ENCODE data around the gene ATCAY. TPM values are rescaled to one million over a fixed set of nuclear protein-coding genes. Genes with fewer than 3 reads are reported as not detected.

Gene ATCAY

DNA sequence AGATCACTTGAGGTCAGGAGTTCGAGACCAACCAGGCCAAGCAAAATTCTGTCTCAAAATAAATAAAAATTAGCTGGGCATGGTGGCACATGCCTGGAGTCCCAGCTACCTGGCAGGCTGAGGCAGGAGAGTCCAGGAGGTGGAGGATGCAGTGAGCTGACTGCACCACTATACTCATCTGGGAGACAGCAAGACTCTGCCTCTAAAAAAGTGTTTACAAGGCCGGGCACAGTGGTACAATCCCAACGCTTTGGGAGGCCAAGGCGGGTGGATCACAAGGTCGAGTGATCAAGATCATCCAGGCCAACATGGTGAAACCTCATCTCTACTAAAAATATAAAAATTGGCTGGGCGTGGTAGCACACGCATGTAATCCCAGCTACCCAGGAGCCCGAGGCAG lies 94.7 kb downstream of the ATCAY start:
- Histone ChIP-seq H3K27ac (replicated peaks) (no peak overlapping the region), H3K27me3 (ENCODE audit: insufficient read depth, poor library complexity, severe bottlenecking) (no peaks in the 10 kb centered on the region), H3K4me3 (replicated peaks; ENCODE audit: insufficient read depth, low read length) (no peak overlapping the region)
- TF ChIP-seq SPI1 (IDR thresholded peaks at IDR 0.05; ENCODE audit: borderline replicate concordance, low read depth), result no peak
- TF ChIP-seq, protein P1, sequence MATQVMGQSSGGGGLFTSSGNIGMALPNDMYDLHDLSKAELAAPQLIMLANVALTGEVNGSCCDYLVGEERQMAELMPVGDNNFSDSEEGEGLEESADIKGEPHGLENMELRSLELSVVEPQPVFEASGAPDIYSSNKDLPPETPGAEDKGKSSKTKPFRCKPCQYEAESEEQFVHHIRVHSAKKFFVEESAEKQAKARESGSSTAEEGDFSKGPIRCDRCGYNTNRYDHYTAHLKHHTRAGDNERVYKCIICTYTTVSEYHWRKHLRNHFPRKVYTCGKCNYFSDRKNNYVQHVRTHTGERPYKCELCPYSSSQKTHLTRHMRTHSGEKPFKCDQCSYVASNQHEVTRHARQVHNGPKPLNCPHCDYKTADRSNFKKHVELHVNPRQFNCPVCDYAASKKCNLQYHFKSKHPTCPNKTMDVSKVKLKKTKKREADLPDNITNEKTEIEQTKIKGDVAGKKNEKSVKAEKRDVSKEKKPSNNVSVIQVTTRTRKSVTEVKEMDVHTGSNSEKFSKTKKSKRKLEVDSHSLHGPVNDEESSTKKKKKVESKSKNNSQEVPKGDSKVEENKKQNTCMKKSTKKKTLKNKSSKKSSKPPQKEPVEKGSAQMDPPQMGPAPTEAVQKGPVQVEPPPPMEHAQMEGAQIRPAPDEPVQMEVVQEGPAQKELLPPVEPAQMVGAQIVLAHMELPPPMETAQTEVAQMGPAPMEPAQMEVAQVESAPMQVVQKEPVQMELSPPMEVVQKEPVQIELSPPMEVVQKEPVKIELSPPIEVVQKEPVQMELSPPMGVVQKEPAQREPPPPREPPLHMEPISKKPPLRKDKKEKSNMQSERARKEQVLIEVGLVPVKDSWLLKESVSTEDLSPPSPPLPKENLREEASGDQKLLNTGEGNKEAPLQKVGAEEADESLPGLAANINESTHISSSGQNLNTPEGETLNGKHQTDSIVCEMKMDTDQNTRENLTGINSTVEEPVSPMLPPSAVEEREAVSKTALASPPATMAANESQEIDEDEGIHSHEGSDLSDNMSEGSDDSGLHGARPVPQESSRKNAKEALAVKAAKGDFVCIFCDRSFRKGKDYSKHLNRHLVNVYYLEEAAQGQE (IDR thresholded peaks at IDR 0.05; ENCODE audit: insufficient replicate concordance, low read depth), result no peak
- TF ChIP-seq, protein P2, sequence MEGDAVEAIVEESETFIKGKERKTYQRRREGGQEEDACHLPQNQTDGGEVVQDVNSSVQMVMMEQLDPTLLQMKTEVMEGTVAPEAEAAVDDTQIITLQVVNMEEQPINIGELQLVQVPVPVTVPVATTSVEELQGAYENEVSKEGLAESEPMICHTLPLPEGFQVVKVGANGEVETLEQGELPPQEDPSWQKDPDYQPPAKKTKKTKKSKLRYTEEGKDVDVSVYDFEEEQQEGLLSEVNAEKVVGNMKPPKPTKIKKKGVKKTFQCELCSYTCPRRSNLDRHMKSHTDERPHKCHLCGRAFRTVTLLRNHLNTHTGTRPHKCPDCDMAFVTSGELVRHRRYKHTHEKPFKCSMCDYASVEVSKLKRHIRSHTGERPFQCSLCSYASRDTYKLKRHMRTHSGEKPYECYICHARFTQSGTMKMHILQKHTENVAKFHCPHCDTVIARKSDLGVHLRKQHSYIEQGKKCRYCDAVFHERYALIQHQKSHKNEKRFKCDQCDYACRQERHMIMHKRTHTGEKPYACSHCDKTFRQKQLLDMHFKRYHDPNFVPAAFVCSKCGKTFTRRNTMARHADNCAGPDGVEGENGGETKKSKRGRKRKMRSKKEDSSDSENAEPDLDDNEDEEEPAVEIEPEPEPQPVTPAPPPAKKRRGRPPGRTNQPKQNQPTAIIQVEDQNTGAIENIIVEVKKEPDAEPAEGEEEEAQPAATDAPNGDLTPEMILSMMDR (IDR thresholded peaks at IDR 0.05; ENCODE audit: insufficient read depth, low read length), result no peak
- no peak for TF ChIP-seq GABPA (IDR thresholded peaks at IDR 0.05; ENCODE audit: low read depth)
- no peak for TF ChIP-seq POLR2AphosphoS5 (IDR thresholded peaks at IDR 0.05; ENCODE audit: low read depth)
- peak in 1 of 2 experiments; percentile 28 for DNase-seq (ENCODE audit: low read depth in 1 of 2, low spot score in 1 of 2)

DNA sequence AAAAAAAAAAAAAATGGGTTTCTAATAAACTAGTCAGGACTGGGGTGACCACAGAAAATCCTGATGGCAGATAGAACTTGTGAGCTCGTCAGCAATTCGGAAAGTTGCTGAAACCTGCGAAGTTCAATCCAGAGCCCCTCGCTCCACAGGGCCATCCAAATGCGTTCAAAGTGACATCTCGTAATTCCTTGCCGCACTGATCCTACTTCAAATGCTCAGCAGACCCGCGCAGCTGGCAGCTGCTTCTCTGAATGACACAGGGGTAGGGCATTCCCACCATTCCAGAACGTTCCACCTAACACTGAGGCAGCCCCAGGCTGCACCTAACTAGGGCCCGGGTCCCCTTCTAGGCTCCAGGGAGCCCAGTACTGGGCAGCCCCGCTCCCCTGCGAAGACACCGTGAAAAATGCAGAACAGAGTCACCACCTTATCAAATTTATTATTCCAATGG lies 95.2 kb downstream of the ATCAY start:
- H3K27ac ChIP-seq (replicated peaks), result no peak overlapping the region
- no peak overlapping the region for H3K4me3 ChIP-seq (replicated peaks; ENCODE audit: insufficient read depth, low read length)
- H3K27me3 ChIP-seq (ENCODE audit: insufficient read depth, poor library complexity, severe bottlenecking), result no peaks in the 10 kb centered on the region
- DNase-seq (ENCODE audit: low read depth in 1 of 2, low spot score in 1 of 2), result peak in 1 of 2 experiments; percentile 51
- peak; percentile 53; the same call in 1 of the 2 replicates for TF ChIP-seq POLR2AphosphoS5 (IDR thresholded peaks at IDR 0.05; ENCODE audit: low read depth)
- TF ChIP-seq, protein P2 (IDR thresholded peaks at IDR 0.05; ENCODE audit: insufficient read depth, low read length), result no peak

DNA sequence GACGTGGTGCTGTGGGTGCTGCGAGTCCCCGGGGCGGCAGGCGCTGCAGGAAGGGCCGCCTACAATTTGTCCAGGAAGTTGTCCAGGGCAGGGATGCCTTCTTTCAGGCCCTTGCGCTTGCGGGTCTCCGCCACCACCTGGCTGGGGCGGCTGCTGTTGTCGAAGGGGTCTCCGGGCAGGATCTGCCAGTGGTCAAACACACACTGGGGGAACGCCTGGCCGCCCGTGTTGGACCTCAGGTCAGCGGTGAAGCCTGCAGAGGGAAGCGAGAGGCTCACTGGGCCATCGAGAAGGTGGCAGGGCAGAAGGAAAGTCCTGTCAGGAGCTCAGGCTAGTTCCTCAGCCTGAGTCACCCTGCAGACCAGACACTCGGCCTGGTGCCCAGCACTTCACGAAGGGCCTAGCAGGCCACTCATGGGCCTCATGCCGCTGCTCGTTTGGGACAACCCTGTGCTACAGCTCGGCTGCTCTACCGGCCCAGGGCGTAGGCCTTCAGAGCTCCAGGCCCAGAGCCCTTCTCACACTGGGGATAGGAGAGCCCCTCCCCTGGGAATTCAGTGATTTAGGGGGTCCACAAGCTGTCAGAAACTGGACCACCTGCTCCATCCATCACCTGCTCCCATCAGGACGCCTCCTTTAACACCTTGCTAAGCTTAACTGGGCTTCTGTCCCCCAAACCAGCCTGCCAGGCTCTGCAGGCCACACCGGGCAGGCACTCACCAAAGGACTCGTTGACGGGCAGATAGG lies 96.2 kb downstream of the ATCAY start:
- no peaks in the 10 kb centered on the region for H3K27me3 ChIP-seq (ENCODE audit: insufficient read depth, poor library complexity, severe bottlenecking)
- no peak overlapping the region for H3K27ac ChIP-seq (replicated peaks)
- peak in 1 of 2 experiments; percentile 69 for DNase-seq (ENCODE audit: low read depth in 1 of 2, low spot score in 1 of 2)
- H3K4me3 ChIP-seq (replicated peaks; ENCODE audit: insufficient read depth, low read length), result no peak overlapping the region
- TF ChIP-seq SPI1 (IDR thresholded peaks at IDR 0.05; ENCODE audit: borderline replicate concordance, low read depth), result no peak
- peak; percentile 80 for TF ChIP-seq POLR2AphosphoS5 (IDR thresholded peaks at IDR 0.05; ENCODE audit: low read depth)

Small RNA genes within 50 kb of the gene (microRNA-seq; reads per million reads assigned to microRNA genes)
- not detected for gene MIR637

All from HL-60 (cell line).